ENCODE measurements around the gene SPOPL.
A peak's percentile ranks its signal among the peaks of the same experiment; 100 is the strongest.

Gene SPOPL

DNA sequence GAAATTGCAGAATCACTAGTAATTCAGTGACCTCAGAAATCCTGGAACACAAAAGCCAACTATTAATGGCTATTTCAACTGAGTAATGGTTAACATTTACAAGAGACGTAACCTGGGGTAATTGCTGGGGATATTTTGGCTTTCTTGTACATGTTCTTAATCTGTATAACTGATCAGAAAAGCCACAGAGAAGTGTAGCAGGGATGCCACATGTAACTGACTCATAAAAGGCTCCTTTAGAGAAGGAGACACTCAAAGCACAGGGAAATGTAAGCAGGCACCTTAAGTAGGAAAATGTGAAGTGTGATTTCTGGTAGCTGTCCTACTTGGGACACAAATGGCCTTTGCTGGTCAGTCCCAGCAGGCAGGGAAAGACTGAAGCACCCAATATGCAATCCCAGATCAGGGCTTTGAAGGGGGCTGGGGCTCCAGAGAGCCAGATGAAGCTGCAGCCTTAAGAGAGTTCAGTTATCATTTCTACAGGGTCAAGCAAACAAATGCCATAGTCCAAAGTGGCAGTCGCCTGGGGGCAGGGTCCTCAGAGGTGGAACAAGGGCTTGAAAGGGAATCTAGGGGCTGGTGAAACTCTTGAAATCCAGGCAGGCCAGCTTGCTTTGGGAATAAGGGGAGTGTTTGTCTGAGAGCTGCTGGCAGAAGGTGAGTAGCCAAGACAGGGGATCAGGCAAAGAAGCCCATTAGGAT is 7.2 kb upstream of the SPOPL start:
- TF ChIP-seq, protein P1, sequence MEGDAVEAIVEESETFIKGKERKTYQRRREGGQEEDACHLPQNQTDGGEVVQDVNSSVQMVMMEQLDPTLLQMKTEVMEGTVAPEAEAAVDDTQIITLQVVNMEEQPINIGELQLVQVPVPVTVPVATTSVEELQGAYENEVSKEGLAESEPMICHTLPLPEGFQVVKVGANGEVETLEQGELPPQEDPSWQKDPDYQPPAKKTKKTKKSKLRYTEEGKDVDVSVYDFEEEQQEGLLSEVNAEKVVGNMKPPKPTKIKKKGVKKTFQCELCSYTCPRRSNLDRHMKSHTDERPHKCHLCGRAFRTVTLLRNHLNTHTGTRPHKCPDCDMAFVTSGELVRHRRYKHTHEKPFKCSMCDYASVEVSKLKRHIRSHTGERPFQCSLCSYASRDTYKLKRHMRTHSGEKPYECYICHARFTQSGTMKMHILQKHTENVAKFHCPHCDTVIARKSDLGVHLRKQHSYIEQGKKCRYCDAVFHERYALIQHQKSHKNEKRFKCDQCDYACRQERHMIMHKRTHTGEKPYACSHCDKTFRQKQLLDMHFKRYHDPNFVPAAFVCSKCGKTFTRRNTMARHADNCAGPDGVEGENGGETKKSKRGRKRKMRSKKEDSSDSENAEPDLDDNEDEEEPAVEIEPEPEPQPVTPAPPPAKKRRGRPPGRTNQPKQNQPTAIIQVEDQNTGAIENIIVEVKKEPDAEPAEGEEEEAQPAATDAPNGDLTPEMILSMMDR (IDR thresholded peaks at IDR 0.05; ENCODE audit: borderline replicate concordance, insufficient read depth, low read depth, low read length), result no peak
- no peak overlapping the region for H3K4me3 ChIP-seq (ENCODE audit: low read depth, low read length)

- TF ChIP-seq, protein P1 (IDR thresholded peaks at IDR 0.05; ENCODE audit: borderline replicate concordance, insufficient read depth, low read depth, low read length), result no peak
Observed at GRCh38 chr2:138495384-138495783, 6.2 kb upstream of the SPOPL start.

GRCh38 chr2:138496096-138496651 is 5.4 kb upstream of the SPOPL start:
- TF ChIP-seq, protein P1 (IDR thresholded peaks at IDR 0.05; ENCODE audit: borderline replicate concordance, insufficient read depth, low read depth, low read length), result no peak

More at GRCh38 chr2:138495384-138495783, 6.2 kb upstream of the SPOPL start:
- no peak overlapping the region for H3K4me3 ChIP-seq (ENCODE audit: low read depth, low read length)

GRCh38 chr2:138497294-138497693 is 4.3 kb upstream of the SPOPL start:
- TF ChIP-seq, protein P1 (IDR thresholded peaks at IDR 0.05; ENCODE audit: borderline replicate concordance, insufficient read depth, low read depth, low read length), result no peak
- H3K4me3 ChIP-seq (ENCODE audit: low read depth, low read length), result no peak overlapping the region

More at GRCh38 chr2:138496096-138496651, 5.4 kb upstream of the SPOPL start:
- H3K4me3 ChIP-seq (ENCODE audit: low read depth, low read length), result no peak overlapping the region

GRCh38 chr2:138499684-138500083 is 1.9 kb upstream of the SPOPL start:
- no peak overlapping the region for H3K4me3 ChIP-seq (ENCODE audit: low read depth, low read length)

GRCh38 chr2:138500592-138501424 is 762 bp upstream of the SPOPL start:
- peak overlapping the region; percentile 45 for H3K4me3 ChIP-seq (ENCODE audit: low read depth, low read length)
- TF ChIP-seq, protein P1 (IDR thresholded peaks at IDR 0.05; ENCODE audit: borderline replicate concordance, insufficient read depth, low read depth, low read length), result no peak

More at GRCh38 chr2:138499684-138500083, 1.9 kb upstream of the SPOPL start:
- TF ChIP-seq, protein P1 (IDR thresholded peaks at IDR 0.05; ENCODE audit: borderline replicate concordance, insufficient read depth, low read depth, low read length), result no peak
